H1 (cell line): Measurements from ENCODE around the gene CAMSAP3. TPM values are rescaled to one million over a fixed set of nuclear protein-coding genes. Genes with fewer than 3 reads are reported as not detected.

Experiments used
- CTCF ChIA-PET: fragments of 300-600 bp; sonication (Branson Sonifier 250); formaldehyde crosslinking; loops from one replicate; lab custom pipeline; 2021; ENCODE audit not compliant: partially characterized antibody; lab: Charles Lee
- POLR2A ChIA-PET: fragments of 300-600 bp; sonication (Branson Sonifier 250); formaldehyde crosslinking; loops from one replicate; lab custom pipeline; 2021; ENCODE audit warnings: inconsistent platforms; ENCODE audit not compliant: partially characterized antibody; lab: Charles Lee
- DNase-seq, 2 experiments: peaks; one replicate each; pipeline versions ENCODE4 v3.0.0 to v3.0.0-alpha.2; 2010 to 2022; ENCODE audit warnings: low spot score in 2 of 2, low read depth in 1 of 2, mixed read lengths in 1 of 2
- FAIRE-seq: peaks from 2 replicates; lab custom pipeline; 2011; peaks lifted over from hg19 to GRCh38; lab: Jason Lieb, UNC
- H2AFZ ChIP-seq: 2 replicates; pipeline ENCODE4 v1.8.1; 2012; ENCODE audit warnings: low read length, inconsistent platforms
- H2AK5ac ChIP-seq: 2 replicates; pipeline ENCODE4 v1.6.1; 2013; ENCODE audit warnings: low read depth, low read length
- H2BK120ac ChIP-seq: replicated peaks from 2 replicates; pipeline ENCODE3; 2013; ENCODE audit warnings: low read depth, low read length, inconsistent platforms
- H2BK12ac ChIP-seq: 2 replicates; pipeline ENCODE4 v1.6.1; 2013; ENCODE audit warnings: low read depth, low read length
- H2BK15ac ChIP-seq: 2 replicates; pipeline ENCODE4 v1.6.1; 2013; ENCODE audit warnings: low read length
- H2BK20ac ChIP-seq: 2 replicates; pipeline ENCODE4 v1.6.1; 2013; ENCODE audit warnings: low read length
- H2BK5ac ChIP-seq: 2 replicates; pipeline ENCODE4 v1.6.1; 2013; ENCODE audit warnings: low read depth, low read length
- H3K14ac ChIP-seq: 2 replicates; pipeline ENCODE4 v1.6.1; 2013; ENCODE audit warnings: inconsistent platforms; ENCODE audit not compliant: insufficient read length
- H3K18ac ChIP-seq: 2 replicates; pipeline ENCODE4 v1.6.1; 2013; ENCODE audit warnings: low read length; ENCODE audit errors: extremely low read depth
- H3K23ac ChIP-seq: 2 replicates; pipeline ENCODE4 v1.6.1; 2013; ENCODE audit warnings: inconsistent platforms; ENCODE audit not compliant: insufficient read length
- H3K23me2 ChIP-seq: 2 replicates; pipeline ENCODE4 v1.6.1; 2013; ENCODE audit warnings: low read depth, low read length
- H3K27ac ChIP-seq: 2 replicates; pipeline ENCODE4 v1.6.1; 2011; ENCODE audit warnings: low read depth, low read length, inconsistent platforms
- H3K27me3 ChIP-seq, 4 experiments: replicated peaks in 1 of 4; 1 replicate in 1 of 4; 2 replicates in 3 of 4; pipeline versions ENCODE4 v1.6.1 to v1.8.1; 2011 to 2013; ENCODE audit warnings: low read length in 3 of 4, mild to moderate bottlenecking in 3 of 4, inconsistent platforms in 2 of 4, mixed read lengths in 2 of 4, moderate library complexity in 1 of 4; ENCODE audit not compliant: control insufficient read depth in 3 of 4, insufficient read depth in 3 of 4; ENCODE audit errors: extremely low read depth in 1 of 4
- H3K36me3 ChIP-seq, 4 experiments: 2 replicates each; pipeline versions ENCODE4 v1.6.1 to v1.8.1; 2011 to 2013; ENCODE audit warnings: mild to moderate bottlenecking in 4 of 4, low read length in 3 of 4, moderate library complexity in 2 of 4, control low read depth in 1 of 4, inconsistent platforms in 1 of 4; ENCODE audit not compliant: insufficient read depth in 4 of 4, control insufficient read depth in 2 of 4
- H3K4ac ChIP-seq: replicated peaks from 2 replicates; pipeline ENCODE3; 2013; ENCODE audit warnings: low read length, low read depth, mixed read lengths, inconsistent platforms; ENCODE audit not compliant: insufficient read length
- H3K4me1 ChIP-seq, 4 experiments: replicated peaks in 1 of 4; 1 replicate in 1 of 4; 2 replicates in 3 of 4; pipeline versions ENCODE4 v1.6.1 to v1.8.1; 2011 to 2013; ENCODE audit warnings: low read length in 3 of 4, inconsistent platforms in 2 of 4, mixed read lengths in 1 of 4; ENCODE audit not compliant: insufficient read depth in 4 of 4, control insufficient read depth in 3 of 4
- H3K4me2 ChIP-seq, 2 experiments: 2 replicates each; pipeline versions ENCODE4 v1.6.1 to v1.8.1; 2011 to 2013; ENCODE audit warnings: low read depth in 2 of 2, low read length in 2 of 2, control low read depth in 1 of 2, inconsistent platforms in 1 of 2, mild to moderate bottlenecking in 1 of 2; ENCODE audit not compliant: insufficient read depth in 1 of 2
- H3K4me3 ChIP-seq, 4 experiments: fragments of 200-600, 300-600 bp in 1 of 4; sonication (generic), shearing (Covaris generic), sonication (Bioruptor Twin) in 1 of 4; 2 replicates each; pipeline versions ENCODE4 v1.5.1 to v1.8.1; 2011 to 2016; ENCODE audit warnings: low read length in 4 of 4, low read depth in 3 of 4, control low read depth in 2 of 4, inconsistent platforms in 2 of 4, mild to moderate bottlenecking in 2 of 4, mixed read lengths in 1 of 4, moderate library complexity in 1 of 4; ENCODE audit not compliant: insufficient read depth in 2 of 4; ENCODE audit errors: extremely low read depth in 1 of 4
- H3K56ac ChIP-seq: replicated peaks from 2 replicates; pipeline ENCODE3; 2013; ENCODE audit warnings: low read depth, mild to moderate bottlenecking, mixed read lengths, low read length, inconsistent platforms; ENCODE audit not compliant: insufficient read length
- H3K79me1 ChIP-seq: 2 replicates; pipeline ENCODE4 v1.6.1; 2013; ENCODE audit warnings: low read depth, low read length, control low read depth
- H3K79me2 ChIP-seq, 2 experiments: 2 replicates each; pipeline versions ENCODE4 v1.6.1 to v1.8.1; 2012 to 2013; ENCODE audit warnings: low read length in 2 of 2, mild to moderate bottlenecking in 2 of 2, inconsistent platforms in 1 of 2; ENCODE audit not compliant: insufficient read depth in 2 of 2, control insufficient read depth in 1 of 2
- H3K9ac ChIP-seq, 4 experiments: replicated peaks in 1 of 4; 1 replicate in 1 of 4; 2 replicates in 3 of 4; pipeline versions ENCODE4 v1.6.1 to v1.8.1; 2011 to 2013; ENCODE audit warnings: low read depth in 3 of 4, low read length in 3 of 4, control low read depth in 2 of 4, mild to moderate bottlenecking in 2 of 4, moderate library complexity in 2 of 4, inconsistent platforms in 1 of 4; ENCODE audit errors: extremely low read depth in 1 of 4
- H3K9me3 ChIP-seq, 2 experiments: 2 replicates each; pipeline versions ENCODE4 v1.6.1 to v1.8.1; 2012 to 2013; ENCODE audit warnings: mild to moderate bottlenecking in 2 of 2, moderate library complexity in 2 of 2, control low read depth in 1 of 2, inconsistent platforms in 1 of 2, low read depth in 1 of 2, low read length in 1 of 2, mixed read lengths in 1 of 2; ENCODE audit not compliant: insufficient read depth in 2 of 2
- H4K20me1 ChIP-seq, 2 experiments: replicated peaks in 1 of 2; 2 replicates each; pipeline versions ENCODE3 to v1.8.1; 2011 to 2013; ENCODE audit warnings: inconsistent platforms in 2 of 2, low read length in 2 of 2, mild to moderate bottlenecking in 1 of 2; ENCODE audit not compliant: insufficient read depth in 2 of 2, control insufficient read depth in 1 of 2
- H4K5ac ChIP-seq: 2 replicates; pipeline ENCODE4 v1.6.1; 2013; ENCODE audit warnings: low read length, low read depth, mixed read lengths, inconsistent platforms; ENCODE audit not compliant: insufficient read length
- H4K8ac ChIP-seq: 2 replicates; pipeline ENCODE4 v1.8.0; 2013; ENCODE audit warnings: mild to moderate bottlenecking, moderate library complexity, low read length, inconsistent platforms; ENCODE audit not compliant: insufficient read depth; ENCODE audit errors: extremely low read depth
- H4K91ac ChIP-seq: replicated peaks from 2 replicates; pipeline ENCODE3; 2013; ENCODE audit warnings: low read length, mixed read lengths, inconsistent platforms; ENCODE audit not compliant: insufficient read length
- BCL11A ChIP-seq, 2 experiments: IDR thresholded peaks; one replicate each; pipeline ENCODE4 v1.6.1; 2011; ENCODE audit warnings: low read depth in 2 of 2, low read length in 2 of 2, mild to moderate bottlenecking in 2 of 2
- CBX8 ChIP-seq: fragments of 300-800, 300-1000 bp; sonication (generic); IDR thresholded peaks from 2 replicates; pipeline ENCODE4 v1.7.1; 2016; ENCODE audit warnings: low read depth, low read length, borderline replicate concordance
- CTBP2 ChIP-seq: IDR thresholded peaks from 2 replicates; pipeline ENCODE4 v1.7.0; 2011; ENCODE audit warnings: borderline replicate concordance, mild to moderate bottlenecking, moderate library complexity, mixed read lengths, low read length; ENCODE audit not compliant: insufficient read depth, insufficient read length
- HDAC6 ChIP-seq: IDR thresholded peaks from one replicate; pipeline ENCODE4 v1.7.1; 2012; ENCODE audit warnings: low read depth, mild to moderate bottlenecking, inconsistent platforms, low read length, moderate library complexity
- MAX ChIP-seq: IDR thresholded peaks from 2 replicates; pipeline ENCODE4 v1.6.1; 2012; ENCODE audit warnings: inconsistent platforms
- POLR2A ChIP-seq, 2 experiments: IDR thresholded peaks; 1 replicate in 1 of 2; 2 replicates in 1 of 2; pipeline ENCODE4 v1.6.1; 2011; ENCODE audit warnings: low read depth in 2 of 2, low read length in 2 of 2, mild to moderate bottlenecking in 2 of 2; ENCODE audit errors: control extremely low read depth in 1 of 2
- POLR2AphosphoS5 ChIP-seq: IDR thresholded peaks from 2 replicates; pipeline ENCODE4 v1.6.1; 2011; ENCODE audit warnings: low read depth, low read length
- POU5F1 ChIP-seq: IDR thresholded peaks from 2 replicates; pipeline ENCODE4 v1.6.1; 2011; ENCODE audit warnings: low read depth, mild to moderate bottlenecking, low read length, moderate library complexity
- SP1 ChIP-seq: IDR thresholded peaks from 2 replicates; pipeline ENCODE4 v1.6.1; 2011; ENCODE audit warnings: low read depth, low read length
- WGBS, 2 experiments: shearing (Covaris generic) in 1 of 2; methylation state at CpG; one replicate each; pipeline versions ENCODE4 v1.1.6 to v1.1.7; 2013 to 2015; ENCODE audit warnings: low lambda C conversion rate in 2 of 2, mixed read lengths in 2 of 2, inconsistent platforms in 1 of 2, low coverage in 1 of 2, missing lambda C conversion rate in 1 of 2; ENCODE audit not compliant: insufficient replicate concordance in 2 of 2, insufficient coverage in 1 of 2, insufficient read length in 1 of 2; ENCODE audit errors: extremely low coverage in 1 of 2, missing lambda C conversion rate in 1 of 2; 5-methylcytosine and 5-hydroxymethylcytosine counted together
- polyA plus RNA-seq, 7 experiments: library from polyadenylated mRNA; depleted of rRNA in 3 of 7; stranded (reverse) in 5 of 7; unstranded in 2 of 7; fragments of >200 nt in 5 of 7; fragments of 200-250 nt in 2 of 7; gene quantifications; 1 replicate in 5 of 7; 2 replicates in 1 of 7; 4 replicates in 1 of 7; pipeline versions ENCODE4 v1.2.1 to v1.2.3, GENCODE V29; 2011 to 2013; ENCODE audit warnings: missing spikeins in 2 of 7, mixed read lengths in 2 of 7
- total RNA-seq: library from RNA; stranded (reverse); fragmentation: NEBNext Ultra II Directional; extraction: Animal tissue kit (Norgen Biotek cat#: 25700); gene quantifications from 2 replicates; pipeline ENCODE4 v1.2.1, GENCODE V29; 2021

CAMSAP3 gene
- total and polyA plus RNA-seq, 2 of the 8 experiments (the other 6 are each of a cell fraction or from before 2014, with no cell fraction given), result 11.4 to 30.4 TPM

- POLR2A ChIA-PET, result interaction anchor here (0.6 to 0.7 kb wide), 3 partner anchors 59 to 173 kb away, joined by 3 read pairs; no protein-coding TSS in a partner anchor
- no peak overlapping the region for H2BK15ac ChIP-seq
- no peak overlapping the region for H3K23ac ChIP-seq
- DNase-seq (no peak), FAIRE-seq (no peak)
- H3K4me2 ChIP-seq, result no peak overlapping the region
- H3K4me3 ChIP-seq, result no peak overlapping the region
- no peak overlapping the region for H2BK12ac ChIP-seq
- H3K79me1 ChIP-seq, result no peaks in the 10 kb centered on the region
- no peak overlapping the region for H2BK5ac ChIP-seq
- no peak overlapping the region for H3K27ac ChIP-seq
- no peaks in the 10 kb centered on the region for H3K79me2 ChIP-seq
- no peaks in the 10 kb centered on the region for H3K4me1 ChIP-seq
- H4K20me1 ChIP-seq, result no peaks in the 10 kb centered on the region
- H4K8ac ChIP-seq, result no peak overlapping the region
- H4K5ac ChIP-seq, result no peak overlapping the region
- no peak overlapping the region for H3K9ac ChIP-seq
- no peak overlapping the region for H4K91ac ChIP-seq
- H2AFZ ChIP-seq, result no peak overlapping the region
- H3K36me3 ChIP-seq, result no peaks in the 10 kb centered on the region
- H2BK20ac ChIP-seq, result no peak overlapping the region
- CTCF ChIA-PET, result interaction anchor here (1.3 to 2.4 kb wide), 4 partner anchors 12 to 35 kb away, joined by 4 to 10 read pairs (median 4); partner anchors contain the start of gene TRAPPC5
- no peaks in the 10 kb centered on the region for H3K9me3 ChIP-seq
- H3K4ac ChIP-seq, result no peak overlapping the region
- H3K27me3 ChIP-seq, result peaks cover 0 to 2% (median 1%) of the 10 kb centered on the region in 4 experiments; a peak in 2 of 7 replicates
- 85% methylated on average over 7 of the region's 7 CpGs; no CpG with 5 or more reads in 1 of the 2 experiments for WGBS, 2 experiments
- no peak overlapping the region for H2BK120ac ChIP-seq
- no peak overlapping the region for H3K14ac ChIP-seq
- no peak overlapping the region for H3K56ac ChIP-seq
- no peak overlapping the region for H3K18ac ChIP-seq
- no peak overlapping the region for H2AK5ac ChIP-seq
- H3K23me2 ChIP-seq, result no peaks in the 10 kb centered on the region
- TF ChIP-seq SP1, result no peak
- no peak for TF ChIP-seq POU5F1
- TF ChIP-seq CTBP2, result no peak
- no peak for TF ChIP-seq MAX
- TF ChIP-seq BCL11A (IDR thresholded peaks at IDR 0.05; ENCODE audit: low read depth in 2 of 2, low read length in 2 of 2), result no peak
- no peak for TF ChIP-seq HDAC6
- TF ChIP-seq POLR2AphosphoS5, result no peak
- no peak for TF ChIP-seq CBX8
- TF ChIP-seq POLR2A (IDR thresholded peaks at IDR 0.05; ENCODE audit: control extremely low read depth in 1 of 2, low read depth in 2 of 2, low read length in 2 of 2), result no peak
Observed at GRCh38 chr19:7663706-7664105, 68.0 kb downstream of the CAMSAP3 start.
